Amygdala (tissue), 56 donors: ENCODE results near the gene PLG.
"Not testable (repeated sequence)": the region's sequence is repeated elsewhere in the genome, so short reads cannot be mapped to it uniquely, and the experiment has no call there.

Experiments
- DNase-seq, 56 donors: peaks; one replicate each; lab custom pipeline; 2025; lab: John Stamatoyannopoulos, UW

Gene PLG

GRCh38 chr6:160701918-160702680, at the start of gene PLG:
PLG (plus strand) TSS chr6:160702244; CDS start chr6:160702305, 61 bp downstream.
- DNase-seq: not testable (repeated sequence)

- no peak for DNase-seq
Measured at GRCh38 chr6:160659562-160659961, 42.5 kb upstream of the PLG start.

GRCh38 chr6:160661216-160661615, 40.8 kb upstream of the PLG start:
- DNase-seq: no peak

GRCh38 chr6:160662429-160662828, 39.6 kb upstream of the PLG start:
- DNase-seq: no peak

- DNase-seq: no peak
Measured at GRCh38 chr6:160662842-160663241, 39.2 kb upstream of the PLG start.

- not testable (repeated sequence) for DNase-seq
Measured at GRCh38 chr6:160664198-160664597, 37.8 kb upstream of the PLG start, which contains the start of gene LPA. LPA (minus strand) TSS chr6:160664275; CDS start chr6:160664214, 61 bp downstream.

GRCh38 chr6:160667639-160668481, 34.2 kb upstream of the PLG start:
- no peak for DNase-seq

GRCh38 chr6:160668589-160668988, 33.5 kb upstream of the PLG start:
- no peak for DNase-seq

- DNase-seq: not testable (repeated sequence)
Measured at GRCh38 chr6:160676418-160676817, 25.6 kb upstream of the PLG start.

GRCh38 chr6:160678230-160678629, 23.8 kb upstream of the PLG start:
- DNase-seq: no peak

GRCh38 chr6:160678744-160679401, 23.2 kb upstream of the PLG start:
- no peak for DNase-seq

GRCh38 chr6:160679402-160679769, 22.7 kb upstream of the PLG start:
- DNase-seq: no peak

- not testable (repeated sequence) for DNase-seq
Measured at GRCh38 chr6:160685101-160685761, 16.8 kb upstream of the PLG start.

- no peak for DNase-seq
Measured at GRCh38 chr6:160685762-160686450, 16.1 kb upstream of the PLG start.

GRCh38 chr6:160690458-160690857, 11.6 kb upstream of the PLG start:
- no peak for DNase-seq

- DNase-seq: no peak
Measured at GRCh38 chr6:160691617-160692016, 10.4 kb upstream of the PLG start.

GRCh38 chr6:160692369-160692959, 9.6 kb upstream of the PLG start:
- no peak for DNase-seq

- DNase-seq: not testable (repeated sequence)
Measured at GRCh38 chr6:160695025-160695424, 7.0 kb upstream of the PLG start.

GRCh38 chr6:160695622-160696021, 6.4 kb upstream of the PLG start:
- not testable (repeated sequence) for DNase-seq
